H1 (cell line): Measurements from ENCODE around the gene HIPK1. TPM values are rescaled to one million over a fixed set of nuclear protein-coding genes. Genes with fewer than 3 reads are reported as not detected.

Source experiments
- USF2 ChIP-seq: IDR thresholded peaks from 2 replicates; pipeline ENCODE4 v1.6.1; 2011; ENCODE audit warnings: low read length, improper control_type of control experiment
- polyA plus RNA-seq, 7 experiments: library from polyadenylated mRNA; depleted of rRNA in 3 of 7; stranded (reverse) in 5 of 7; unstranded in 2 of 7; fragments of >200 nt in 5 of 7; fragments of 200-250 nt in 2 of 7; gene quantifications; 1 replicate in 5 of 7; 2 replicates in 1 of 7; 4 replicates in 1 of 7; pipeline versions ENCODE4 v1.2.1 to v1.2.3, GENCODE V29; 2011 to 2013; ENCODE audit warnings: missing spikeins in 2 of 7, mixed read lengths in 2 of 7
- total RNA-seq: library from RNA; stranded (reverse); fragmentation: NEBNext Ultra II Directional; extraction: Animal tissue kit (Norgen Biotek cat#: 25700); gene quantifications from 2 replicates; pipeline ENCODE4 v1.2.1, GENCODE V29; 2021

The HIPK1 gene
- total and polyA plus RNA-seq, 2 of the 8 experiments (the other 6 are each of a cell fraction or from before 2014, with no cell fraction given): 46.2 to 64.3 TPM

DNA sequence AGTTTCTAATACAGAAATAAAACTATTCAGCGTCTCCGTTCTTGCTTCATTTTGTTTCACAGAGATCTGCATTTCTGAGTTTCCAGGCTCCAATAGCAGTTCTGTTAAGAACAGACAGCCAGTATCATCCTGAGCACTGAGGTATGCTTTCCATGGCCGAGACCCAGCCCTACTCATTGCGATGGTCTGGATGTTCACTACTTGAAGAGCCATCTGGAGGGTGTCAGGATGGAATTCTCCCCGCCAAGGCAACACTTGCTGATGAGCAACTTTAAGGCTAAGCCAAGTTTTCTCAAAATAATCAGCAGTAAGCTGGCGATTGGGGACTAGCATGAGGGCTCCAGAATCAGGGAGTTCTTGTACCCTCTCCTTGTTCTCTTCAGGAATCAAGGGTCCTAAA, 34.0 kb upstream of the HIPK1 start (continued):
- no peak for TF ChIP-seq USF2
